Right cardiac atrium (tissue), 5 donors: ENCODE measurements around the gene ABCB10. TPM values are rescaled to one million over a fixed set of nuclear protein-coding genes. Genes with fewer than 3 reads are reported as not detected.
"Not testable (repeated sequence)": the region's sequence is repeated elsewhere in the genome, so short reads cannot be mapped to it uniquely, and the experiment has no call there.

Experiments
- ATAC-seq, 2 donors: fragments of 200-7000 bp; cut with Tn5 transposase; one replicate each; pipeline versions ENCODE4 v1.8.0 to v1.9.1; 2020; ENCODE audit warnings: moderate library complexity in 2 of 2, mild to moderate bottlenecking in 1 of 2
- DNase-seq, 3 donors: peaks; one replicate each; pipeline ENCODE4 v3.0.0-alpha.2; 2020
- H3K27ac ChIP-seq: one replicate; pipeline ENCODE4 v1.5.1; 2013; ENCODE audit warnings: mild to moderate bottlenecking, low read length, control low read depth, moderate library complexity
- H3K27me3 ChIP-seq: one replicate; pipeline ENCODE4 v1.6.1; 2013; ENCODE audit not compliant: control insufficient read depth, insufficient read depth
- H3K4me1 ChIP-seq: one replicate; pipeline ENCODE4 v1.6.1; 2013; ENCODE audit warnings: low read length; ENCODE audit not compliant: control insufficient read depth, insufficient read depth
- H3K4me3 ChIP-seq: one replicate; pipeline ENCODE4 v1.5.1; 2013; ENCODE audit warnings: low read length, control low read depth
- H3K9me3 ChIP-seq: one replicate; pipeline ENCODE4 v1.6.1; 2013; ENCODE audit warnings: low read length; ENCODE audit not compliant: control insufficient read depth
- WGBS: extraction: QIAGEN DNeasy Blood & Tissue Kit; methylation state at CpG from one replicate; pipeline ENCODE4 v1.1.7; 2013; 5-methylcytosine and 5-hydroxymethylcytosine counted together
- intact Hi-C, 4 donors: fragments of 100-400 bp; cut with DNase I; formaldehyde crosslinking; loops; one replicate each; pipeline versions ENCODE4 v1.11.0 to v1.14.0; 2022 to 2023
- polyA plus RNA-seq: library from polyadenylated mRNA; stranded (reverse); fragments of 200-250 nt; gene quantifications from one replicate; pipeline ENCODE4 v1.2.3, GENCODE V29; 2013
- total RNA-seq, 4 donors: library from RNA; stranded (reverse); fragmentation: NEBNext Ultra II Directional; extraction: Animal tissue kit (Norgen Biotek cat#: 25700); gene quantifications; one replicate each; pipeline ENCODE4 v1.2.1, GENCODE V29; 2021
- donor health status: healthy with polysubstance abuse.
- donor health status: DM: no; HTN: yes; CAD: no.
- donor health status: DM: no; HTN: no; CAD: no.
- donor health status: DM: no; HTN: yes; CAD: no; lungs with severe emphysema.
- donor health status: DM: yes; HTN: yes; CAD: no.

The ABCB10 gene
- total and polyA plus RNA-seq, 5 donors, result 5.4 to 15.5 (median 11.0) TPM

DNA sequence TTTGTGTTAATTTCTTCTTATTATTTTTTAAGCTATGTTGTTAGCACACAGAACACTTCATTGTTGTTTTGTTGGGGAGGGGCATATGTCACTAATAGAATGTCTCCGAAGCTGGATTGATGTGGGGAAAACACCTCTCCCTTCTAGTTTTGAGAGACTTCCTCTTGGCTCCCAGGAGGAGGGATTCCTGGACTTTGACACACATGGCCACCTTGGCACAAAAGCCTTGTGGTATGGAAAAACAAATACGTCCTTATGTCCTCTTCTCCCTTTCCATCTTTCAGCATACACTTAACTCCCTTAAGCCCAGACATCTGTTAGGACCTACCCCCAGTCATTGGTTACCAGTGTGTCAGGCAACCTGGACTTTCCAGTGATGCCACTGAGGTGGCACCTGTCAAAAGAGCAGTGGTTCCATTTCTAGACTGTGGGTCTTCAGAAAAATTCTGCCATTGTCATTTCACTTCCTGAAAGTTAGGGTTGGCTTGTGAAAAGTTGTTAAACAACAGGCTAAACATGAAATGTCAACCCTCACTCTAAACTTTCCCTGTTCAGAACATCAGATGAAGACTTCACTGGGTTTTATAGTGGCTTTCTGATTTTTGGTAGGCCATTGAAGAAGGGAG, 12.5 kb upstream of the ABCB10 start:
- intact Hi-C loops, result no loop called here
- Histone ChIP-seq H3K9me3 (no peaks in the 10 kb centered on the region), H3K4me1 (no peaks in the 10 kb centered on the region), H3K27me3 (no peaks in the 10 kb centered on the region), H3K4me3 (no peak overlapping the region), H3K27ac (no peak overlapping the region)
- DNase-seq, result no peak
- WGBS, result 46% methylated on average over 2 of the region's 2 CpGs
- no peak for ATAC-seq

DNA sequence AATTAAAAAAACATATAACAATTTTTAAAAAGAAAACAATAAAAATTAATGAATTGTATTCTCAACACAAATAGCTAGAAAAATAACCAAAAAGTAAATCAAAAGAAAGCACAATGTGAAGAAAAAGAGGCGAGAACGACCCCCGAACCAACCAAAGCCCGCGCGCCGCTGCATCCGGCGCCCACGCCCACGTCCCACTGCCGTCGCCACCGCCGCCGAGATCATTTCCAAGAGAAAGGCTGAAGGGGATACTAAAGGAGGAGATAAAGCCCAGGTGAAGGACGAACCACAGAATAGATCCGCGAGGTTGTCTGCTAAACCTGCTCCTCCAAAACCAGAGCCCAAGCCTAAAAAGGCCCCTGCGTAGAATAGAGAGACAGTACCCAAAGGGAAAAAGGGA, 11.8 kb upstream of the ABCB10 start:
- intact Hi-C loops, result no loop called here
- WGBS, result 73% methylated on average over 20 of the region's 20 CpGs
- ATAC-seq, result no peak

DNA sequence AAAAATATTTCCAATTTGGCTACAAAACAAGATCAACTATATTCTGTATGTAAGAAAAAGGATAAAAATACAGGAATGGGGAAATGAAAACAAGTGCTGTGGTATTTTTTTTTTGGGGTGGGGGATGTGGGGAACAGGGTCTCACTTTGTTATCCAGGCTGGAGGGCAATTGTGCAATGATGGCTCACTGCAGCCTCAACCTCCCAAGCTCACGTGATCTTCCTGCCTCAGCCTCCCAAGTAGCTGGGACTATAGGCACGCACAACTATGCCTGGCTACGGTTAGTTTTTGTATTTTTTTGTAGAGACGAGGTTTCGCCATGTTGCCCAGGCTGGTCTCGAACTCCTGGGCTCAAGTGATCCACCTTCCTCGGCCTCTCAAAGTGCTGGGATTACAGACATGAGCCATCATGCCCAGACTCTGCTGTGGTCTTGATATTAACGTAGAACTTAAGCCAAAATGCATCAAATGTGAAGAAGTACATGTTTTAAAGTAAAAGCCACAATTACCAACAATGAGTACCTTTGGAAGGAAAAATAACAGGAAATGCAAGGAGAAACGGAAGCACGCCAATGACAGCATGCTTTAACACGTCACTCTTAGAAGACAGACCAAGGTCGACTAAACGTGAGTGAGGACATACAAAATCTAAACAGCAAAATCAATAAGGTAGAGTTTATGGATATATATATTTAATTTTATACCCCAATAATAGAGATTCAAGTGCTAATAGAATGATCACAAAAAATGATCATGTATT, 8.8 kb upstream of the ABCB10 start:
- ATAC-seq (no peak), DNase-seq (no peak)
- 63% methylated on average over 13 of the region's 13 CpGs for WGBS
- Histone ChIP-seq H3K4me1 (no peaks in the 10 kb centered on the region), H3K27me3 (no peaks in the 10 kb centered on the region), H3K27ac (no peak overlapping the region), H3K9me3 (no peaks in the 10 kb centered on the region), H3K4me3 (no peak overlapping the region)
- intact Hi-C loops, result no loop called here

More for the DNA sequence above, 11.8 kb upstream of the ABCB10 start:
- no peaks in the 10 kb centered on the region for H3K4me1 ChIP-seq
- no peak overlapping the region for H3K27ac ChIP-seq
- no peak overlapping the region for H3K4me3 ChIP-seq
- no peaks in the 10 kb centered on the region for H3K27me3 ChIP-seq
- no peaks in the 10 kb centered on the region for H3K9me3 ChIP-seq
- DNase-seq, result no peak

- no peaks in the 10 kb centered on the region for H3K9me3 ChIP-seq
- no peak overlapping the region for H3K27ac ChIP-seq
- H3K4me1 ChIP-seq, result peaks cover 2% of the 10 kb centered on the region
- H3K27me3 ChIP-seq, result no peaks in the 10 kb centered on the region
- WGBS, result 22% methylated on average over 5 of the region's 5 CpGs
- intact Hi-C loops, result no loop called here
- ATAC-seq, result peak; percentile 15 to 38
- no peak for DNase-seq
- no peak overlapping the region for H3K4me3 ChIP-seq
Measured at GRCh38 chr1:229563701-229564100, 5.2 kb upstream of the ABCB10 start.

GRCh38 chr1:229563241-229563640, 4.7 kb upstream of the ABCB10 start:
- Histone ChIP-seq H3K27me3 (no peaks in the 10 kb centered on the region), H3K27ac (no peak overlapping the region), H3K4me1 (peaks cover 2% of the 10 kb centered on the region), H3K4me3 (no peak overlapping the region), H3K9me3 (no peaks in the 10 kb centered on the region)
- DNase-seq (no peak), ATAC-seq (no peak)
- intact Hi-C loops, result no loop called here
- WGBS, result 50% methylated on average over 7 of the region's 7 CpGs

DNA sequence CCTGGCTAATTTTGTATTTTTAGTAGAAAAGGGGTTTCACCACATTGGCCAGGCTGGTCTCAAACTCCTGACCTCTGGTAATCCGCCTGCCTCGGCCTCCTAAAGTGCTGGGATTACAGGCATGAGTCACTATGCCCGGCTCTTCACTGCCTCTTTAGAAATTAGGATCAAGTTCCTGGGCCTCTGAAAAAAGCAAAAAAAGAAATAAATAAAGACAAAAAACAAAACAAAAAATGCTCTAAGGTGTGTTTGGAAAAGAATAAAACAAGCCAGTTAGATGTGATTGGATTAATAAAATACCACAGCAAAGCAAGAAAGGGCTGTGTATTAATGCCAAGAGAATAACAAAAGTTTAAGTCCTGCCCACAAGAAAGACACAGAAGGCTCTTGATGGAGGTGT, 4.2 kb upstream of the ABCB10 start:
- 92% methylated on average over 3 of the region's 3 CpGs for WGBS
- H3K9me3 ChIP-seq, result no peaks in the 10 kb centered on the region
- intact Hi-C loops, result no loop called here
- no peaks in the 10 kb centered on the region for H3K27me3 ChIP-seq
- no peak overlapping the region for H3K4me3 ChIP-seq
- ATAC-seq, result no peak
- H3K27ac ChIP-seq, result no peak overlapping the region
- H3K4me1 ChIP-seq, result peaks cover 2% of the 10 kb centered on the region
- DNase-seq, result no peak

- 86% methylated on average over 5 of the region's 5 CpGs for WGBS
- DNase-seq, result no peak
- no peak overlapping the region for H3K27ac ChIP-seq
Measured at GRCh38 chr1:229561141-229561540, 2.6 kb upstream of the ABCB10 start.

DNA sequence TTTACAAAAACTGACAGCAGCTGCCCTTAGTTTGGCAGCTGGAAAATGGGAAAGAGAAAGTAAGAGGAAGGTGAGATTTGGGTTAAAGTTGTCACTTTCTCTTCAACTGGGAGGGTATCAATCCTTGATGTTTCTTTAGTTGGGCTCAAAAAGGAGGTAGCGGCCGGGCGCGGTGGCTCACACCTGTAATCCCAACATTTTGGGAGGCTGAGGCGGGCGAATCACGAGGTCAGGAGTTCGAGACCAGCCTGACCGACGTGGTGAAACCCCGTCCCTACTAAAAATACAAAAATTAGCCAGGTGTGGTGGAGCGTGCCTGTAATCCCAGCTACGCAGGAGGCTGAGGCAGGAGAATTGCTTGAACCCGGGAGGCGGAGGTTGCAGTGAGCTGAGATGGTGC, 1.6 kb upstream of the ABCB10 start:
- H3K4me1 ChIP-seq, H3K4me3 ChIP-seq, intact Hi-C loops, H3K27me3 ChIP-seq, ATAC-seq, H3K9me3 ChIP-seq, H3K27ac ChIP-seq, DNase-seq: not testable (repeated sequence)
- 97% methylated on average over 15 of the region's 15 CpGs for WGBS

More at GRCh38 chr1:229561141-229561540, 2.6 kb upstream of the ABCB10 start:
- H3K9me3 ChIP-seq, result no peaks in the 10 kb centered on the region
- ATAC-seq, result no peak
- intact Hi-C loops, result no loop called here
- H3K27me3 ChIP-seq, result no peaks in the 10 kb centered on the region
- H3K4me3 ChIP-seq, result no peak overlapping the region
- H3K4me1 ChIP-seq, result peaks cover 5% of the 10 kb centered on the region

GRCh38 chr1:229559336-229559801, 862 bp upstream of the ABCB10 start:
- not testable (repeated sequence) for DNase-seq, H3K27me3 ChIP-seq, H3K4me1 ChIP-seq, H3K9me3 ChIP-seq, ATAC-seq
- peak overlapping the region; percentile 70 for H3K4me3 ChIP-seq
- WGBS, result 51% methylated on average over 20 of the region's 20 CpGs
- intact Hi-C loops, result loop anchor here (2.0 to 10.0 kb wide), 3 partner anchors 65 to 68 kb away; partner anchors contain the start of genes TAF5L (in 4 of the 4) and URB2 (in 4 of the 4)
- peak overlapping the region; percentile 69 for H3K27ac ChIP-seq

DNA sequence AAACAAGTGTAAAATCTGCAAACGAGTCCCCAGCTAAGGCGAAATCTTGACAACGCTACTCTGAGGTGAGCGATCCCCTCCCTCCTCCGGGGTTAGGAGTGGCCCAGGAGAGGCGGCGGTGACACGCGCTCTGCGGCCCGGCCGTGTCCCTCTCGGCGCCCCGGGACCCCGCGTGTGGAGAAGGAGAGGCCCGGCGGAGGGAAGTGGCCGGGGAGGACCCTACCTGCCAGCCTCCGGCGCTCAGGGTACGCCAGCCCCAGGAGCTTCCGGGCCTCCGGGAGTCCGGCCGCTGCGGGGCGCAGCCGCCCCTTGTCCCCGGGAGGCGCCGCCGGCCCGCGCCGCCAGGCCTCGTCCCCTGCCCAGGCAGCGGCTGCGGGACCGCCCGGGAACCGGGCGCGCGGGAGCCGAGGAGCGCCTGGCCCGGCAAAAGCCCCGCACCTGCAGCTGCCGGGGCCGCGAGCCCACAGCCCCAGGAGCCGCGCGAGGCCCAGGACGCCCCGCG, 543 bp downstream of the ABCB10 start:
- peaks cover 7% of the 10 kb centered on the region for H3K4me1 ChIP-seq
- peak overlapping the region; percentile 69 for H3K27ac ChIP-seq
- H3K9me3 ChIP-seq, result no peaks in the 10 kb centered on the region
- H3K27me3 ChIP-seq, result no peaks in the 10 kb centered on the region
- intact Hi-C loops, result loop anchor here (2.0 to 10.0 kb wide), 3 partner anchors 67 to 69 kb away; partner anchors contain the start of genes TAF5L (in 4 of the 4) and URB2 (in 4 of the 4)
- H3K4me3 ChIP-seq, result peak overlapping the region; percentile 70
- under 1% methylated on average over 59 of the region's 59 CpGs for WGBS
- ATAC-seq (peak; percentile 7 to 16), DNase-seq (peak; percentile 44 to 82 (median 72))
